ENCODE data around the gene PODXL2. TPM values are rescaled to one million over a fixed set of nuclear protein-coding genes. Genes with fewer than 3 reads are reported as not detected.

The PODXL2 gene
- total RNA-seq, 3 donors from 2014 or later (not counting 1 experiment from before 2014, with no cell fraction given) = 2.2 to 3.5 (median 2.7) TPM

- Mint-ChIP-seq H3K4me1 (peaks cover 12 to 15% of the 10 kb centered on the region in 2 donors), H3K27me3 (ENCODE audit: low read depth in 2 of 2) (no peaks in the 10 kb centered on the region), H3K36me3 (no peaks in the 10 kb centered on the region), H3K27ac (no peak overlapping the region), H3K9me3 (no peaks in the 10 kb centered on the region), H3K4me3 (peak overlapping the region; percentile 17)
- Histone ChIP-seq H3K4me1 (ENCODE audit: control insufficient read depth, insufficient read depth, low read length) (peaks cover 20% of the 10 kb centered on the region), H3K27me3 (ENCODE audit: control insufficient read depth, insufficient read depth, low read length) (no peaks in the 10 kb centered on the region), H3K27ac (ENCODE audit: low read length) (no peak overlapping the region), H3K9me3 (ENCODE audit: control insufficient read depth, insufficient read depth, low read length) (no peaks in the 10 kb centered on the region), H3K36me3 (ENCODE audit: control insufficient read depth, insufficient read depth, low read length) (no peaks in the 10 kb centered on the region), H3K4me3 (ENCODE audit: low read length) (no peak overlapping the region)
- DNase-seq (no peak), ATAC-seq (no peak)
- no peak for TF ChIP-seq CTCF (IDR thresholded peaks at IDR 0.05)
- WGBS (ENCODE audit: insufficient coverage) = 91% methylated on average over 7 of the region's 7 CpGs
- intact Hi-C loops (cut with micrococcal nuclease) = no loop called here
These were observed 39.9 kb downstream of the PODXL2 start for GRCh38 chr3:127668906-127669305.

GRCh38 chr3:127669541-127670228 lies 40.7 kb downstream of the PODXL2 start:
- TF ChIP-seq CTCF (IDR thresholded peaks at IDR 0.05) = no peak

GRCh38 chr3:127670229-127670559 lies 41.2 kb downstream of the PODXL2 start:
- Histone ChIP-seq H3K4me1 (ENCODE audit: control insufficient read depth, insufficient read depth, low read length) (peaks cover 27% of the 10 kb centered on the region), H3K9me3 (ENCODE audit: control insufficient read depth, insufficient read depth, low read length) (no peaks in the 10 kb centered on the region), H3K27me3 (ENCODE audit: control insufficient read depth, insufficient read depth, low read length) (no peaks in the 10 kb centered on the region), H3K36me3 (ENCODE audit: control insufficient read depth, insufficient read depth, low read length) (no peaks in the 10 kb centered on the region), H3K27ac (ENCODE audit: low read length) (no peak overlapping the region), H3K4me3 (ENCODE audit: low read length) (no peak overlapping the region)
- no peak overlapping the region for H3K27ac Mint-ChIP-seq
- intact Hi-C loops (cut with micrococcal nuclease) = no loop called here
- ATAC-seq = no peak
- peak in 1 of 2 donors; percentile 3 for DNase-seq
- no peaks in the 10 kb centered on the region for H3K36me3 Mint-ChIP-seq
- peaks cover 22 to 28% of the 10 kb centered on the region in 2 donors for H3K4me1 Mint-ChIP-seq
- TF ChIP-seq CTCF (IDR thresholded peaks at IDR 0.05) = no peak
- no peaks in the 10 kb centered on the region for H3K9me3 Mint-ChIP-seq
- peak overlapping the region; percentile 35 for H3K4me3 Mint-ChIP-seq
- H3K27me3 Mint-ChIP-seq (ENCODE audit: low read depth in 2 of 2) = no peaks in the 10 kb centered on the region
- 94% methylated on average over 7 of the region's 7 CpGs for WGBS (ENCODE audit: insufficient coverage)

More at GRCh38 chr3:127669541-127670228, 40.7 kb downstream of the PODXL2 start:
- Histone ChIP-seq H3K27me3 (ENCODE audit: control insufficient read depth, insufficient read depth, low read length) (no peaks in the 10 kb centered on the region), H3K4me1 (ENCODE audit: control insufficient read depth, insufficient read depth, low read length) (peaks cover 27% of the 10 kb centered on the region), H3K36me3 (ENCODE audit: control insufficient read depth, insufficient read depth, low read length) (no peaks in the 10 kb centered on the region), H3K27ac (ENCODE audit: low read length) (no peak overlapping the region), H3K4me3 (ENCODE audit: low read length) (no peak overlapping the region), H3K9me3 (ENCODE audit: control insufficient read depth, insufficient read depth, low read length) (no peaks in the 10 kb centered on the region)
- no peaks in the 10 kb centered on the region for H3K27me3 Mint-ChIP-seq (ENCODE audit: low read depth in 2 of 2)
- ATAC-seq (no peak), DNase-seq (peak in 1 of 2 donors; percentile 12)
- H3K9me3 Mint-ChIP-seq = no peaks in the 10 kb centered on the region
- H3K27ac Mint-ChIP-seq = peak overlapping the region in 1 of 2 donors; percentile 36
- no peak overlapping the region for H3K4me3 Mint-ChIP-seq
- peaks cover 19 to 23% of the 10 kb centered on the region in 2 donors for H3K4me1 Mint-ChIP-seq
- WGBS (ENCODE audit: insufficient coverage) = 95% methylated on average over 13 of the region's 14 CpGs
- H3K36me3 Mint-ChIP-seq = no peaks in the 10 kb centered on the region
- intact Hi-C loops (cut with micrococcal nuclease) = no loop called here
